NCI-H2081 treated with DMSO at 0.1 percent for 48 hours (cell line): Measurements from ENCODE around the gene LRP2BP.
"Not testable (repeated sequence)": the region's sequence is repeated elsewhere in the genome, so short reads cannot be mapped to it uniquely, and the experiment has no call there.

Source experiments
- DNase-seq: peaks from one replicate; lab custom pipeline; 2025; lab: John Stamatoyannopoulos, UW

Gene LRP2BP

DNA sequence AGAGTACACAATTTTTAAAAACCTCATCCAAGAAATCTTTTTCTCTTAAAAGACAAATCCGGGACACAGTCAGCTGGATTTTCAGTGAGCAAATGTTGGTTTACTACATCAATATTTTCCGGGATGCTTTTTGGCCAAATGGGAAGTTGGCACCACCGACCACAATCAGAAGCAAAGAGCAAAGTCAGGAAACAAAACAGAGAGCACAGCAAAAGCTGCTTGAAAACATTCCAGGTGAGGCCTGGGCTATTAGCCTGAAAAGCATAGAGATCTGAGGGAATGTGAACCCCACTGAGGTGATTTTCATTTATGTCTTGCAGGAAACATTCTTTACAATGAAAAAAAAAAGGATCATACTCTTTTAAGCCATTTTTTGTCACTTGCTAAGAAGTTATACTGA, 33.9 kb downstream of the LRP2BP start:
- no peak for DNase-seq

DNA sequence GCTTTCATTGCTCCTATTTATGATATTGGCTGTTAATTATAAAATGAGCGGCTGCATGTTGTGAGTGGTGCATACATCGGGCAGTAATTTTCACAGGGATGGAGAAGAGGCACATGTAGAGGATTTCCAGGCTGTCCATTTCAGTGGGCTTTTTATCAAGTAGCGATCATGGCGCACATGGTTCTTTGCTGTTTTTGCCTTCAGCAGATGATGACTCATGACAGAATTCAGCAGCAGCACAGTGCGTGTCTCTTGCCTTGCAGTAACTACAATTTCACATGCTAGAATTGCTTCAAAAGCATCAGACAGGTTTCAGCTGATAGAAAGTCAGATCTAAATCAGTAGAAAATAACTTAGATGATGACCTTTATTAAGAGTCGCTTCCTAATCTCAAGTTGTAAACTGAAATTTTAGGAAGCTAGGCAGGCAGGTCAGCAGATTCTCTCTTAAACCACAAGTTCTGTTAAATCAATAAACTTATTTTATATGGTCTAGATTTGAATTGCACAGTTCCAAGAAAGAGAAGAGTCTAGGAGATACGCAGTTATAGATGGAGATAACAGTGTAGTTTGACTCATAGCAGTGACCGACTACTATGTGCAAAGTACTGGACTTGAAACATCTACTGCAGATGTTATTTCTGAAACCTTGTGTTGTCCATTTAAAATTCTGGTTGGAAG, 35.8 kb downstream of the LRP2BP start:
- no peak for DNase-seq

DNA sequence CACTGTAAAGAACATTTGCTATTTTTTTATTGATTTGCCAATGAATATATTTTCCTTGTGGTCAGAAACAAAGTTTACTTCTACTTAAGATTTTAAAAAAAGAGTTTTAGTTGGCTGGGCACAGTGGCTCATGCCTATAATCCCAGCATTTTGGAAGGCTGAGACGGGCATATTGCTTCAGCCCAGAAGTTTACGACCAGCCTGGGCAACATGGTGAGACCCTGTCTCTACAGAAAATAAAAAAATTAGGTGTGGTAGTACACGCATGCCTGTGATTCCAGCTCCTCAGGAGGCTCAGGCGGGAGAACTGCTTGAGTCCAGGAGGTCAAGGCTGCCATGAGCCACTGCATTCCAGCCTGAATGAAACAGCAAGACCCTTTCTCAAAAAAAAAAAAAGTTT, 36.8 kb downstream of the LRP2BP start:
- DNase-seq, result no peak

DNA sequence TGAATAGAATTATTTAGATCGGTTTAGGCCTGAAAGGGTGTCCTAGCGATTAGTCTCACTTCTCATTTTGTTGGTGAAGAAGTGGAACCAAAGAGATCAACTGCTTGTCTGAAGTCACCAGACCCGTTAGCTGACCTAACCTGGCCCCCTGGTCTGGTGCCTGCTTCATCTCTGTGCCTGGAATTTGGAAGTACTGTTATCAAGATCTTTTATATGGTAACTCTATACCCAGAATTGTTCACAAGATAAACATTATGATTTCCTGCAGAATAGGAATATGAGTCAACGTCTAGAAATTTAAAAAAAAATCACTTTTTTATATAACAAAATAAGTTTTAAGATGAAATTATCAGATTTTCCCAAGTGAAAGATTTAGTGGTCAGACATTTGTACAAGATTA, 37.2 kb downstream of the LRP2BP start:
- no peak for DNase-seq

DNA sequence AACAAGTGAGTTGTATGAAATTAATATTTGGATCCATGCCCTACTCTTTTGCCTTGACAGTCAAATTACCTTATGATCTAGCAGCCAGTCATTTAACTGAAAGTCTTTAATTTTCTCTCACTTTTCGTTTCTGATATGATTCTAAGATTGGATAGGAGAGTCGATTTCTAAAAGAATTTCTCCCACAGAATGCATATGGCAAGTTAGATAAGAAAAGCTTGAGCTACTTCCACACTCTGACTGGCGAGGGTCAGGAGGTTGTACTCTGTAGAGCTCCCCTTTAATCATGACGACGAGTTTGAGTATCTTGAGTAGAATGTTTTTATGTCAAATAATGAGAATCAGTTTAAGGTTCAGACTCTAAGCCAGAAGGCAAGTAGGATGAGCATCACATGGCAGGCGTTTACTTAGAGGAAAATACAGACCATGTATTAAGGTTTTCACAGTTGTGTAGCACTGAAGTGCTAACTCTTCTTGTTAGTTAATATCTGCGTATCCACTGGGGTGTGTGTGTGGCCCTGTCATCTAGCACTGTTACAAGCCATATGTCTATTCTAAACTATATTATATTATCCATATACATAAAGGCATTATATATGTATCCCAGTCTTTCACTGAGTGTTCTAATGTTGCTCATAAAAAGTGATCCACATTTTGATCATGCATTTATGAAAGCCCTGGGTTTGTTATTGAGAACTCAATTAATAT, 37.8 kb downstream of the LRP2BP start:
- DNase-seq, result no peak

DNA sequence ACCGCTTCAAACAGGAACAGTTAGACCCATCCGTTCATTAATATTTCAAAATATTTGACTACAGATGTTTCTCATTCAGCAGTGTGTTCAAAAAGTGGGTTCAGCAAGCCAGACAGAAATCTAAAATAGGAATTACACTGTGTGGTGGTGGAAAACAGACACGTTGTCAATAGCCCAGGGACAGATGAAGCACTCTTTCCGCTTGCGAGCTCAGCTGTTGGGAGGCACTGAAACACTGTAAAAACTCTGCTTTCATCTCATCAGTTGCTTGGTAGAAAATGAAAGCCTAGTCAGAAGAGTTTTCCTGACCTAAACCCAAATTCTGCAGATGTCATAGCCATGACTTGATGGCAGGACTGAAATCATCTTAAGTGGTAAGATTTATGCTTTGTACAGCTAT, 38.5 kb downstream of the LRP2BP start:
- DNase-seq, result no peak

DNA sequence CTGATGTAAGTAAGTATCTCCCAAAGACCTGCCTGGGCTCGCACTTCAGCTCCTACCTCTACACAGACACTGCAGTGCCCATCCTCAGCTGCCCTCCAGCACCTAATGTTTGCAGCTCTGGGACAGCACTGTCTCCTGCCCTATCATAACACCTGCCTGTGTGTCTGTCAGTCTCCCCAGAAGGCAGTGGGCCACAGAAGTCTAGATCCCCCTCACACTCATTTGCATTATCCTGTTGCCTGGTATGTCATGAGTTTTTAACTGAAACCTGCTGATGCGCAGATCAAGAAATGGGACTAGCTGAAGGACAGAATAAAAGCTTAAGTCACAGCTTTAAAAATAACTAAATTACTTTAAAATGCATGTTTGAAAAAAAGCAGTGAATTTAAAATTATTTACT, 43.0 kb downstream of the LRP2BP start:
- no peak for DNase-seq

DNA sequence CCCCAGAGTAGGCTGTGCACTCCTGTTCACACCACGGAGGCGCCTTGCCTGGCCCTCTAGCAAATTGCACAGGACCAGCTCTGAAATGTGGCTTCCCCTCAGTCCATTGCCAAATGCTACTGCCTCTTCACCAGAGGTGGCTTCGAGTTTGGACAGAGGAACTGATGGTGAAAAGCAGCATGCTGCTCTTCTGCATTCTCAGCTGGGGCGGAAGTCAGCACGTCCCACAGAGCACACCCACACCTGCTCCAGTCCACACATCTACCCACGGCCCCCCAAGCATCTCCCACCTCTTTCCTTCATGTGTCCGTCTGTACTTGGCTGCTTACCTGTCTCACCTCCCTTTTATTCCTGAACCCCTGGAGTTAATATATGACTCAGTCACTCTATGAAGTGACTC, 43.5 kb downstream of the LRP2BP start:
- DNase-seq, result no peak

DNA sequence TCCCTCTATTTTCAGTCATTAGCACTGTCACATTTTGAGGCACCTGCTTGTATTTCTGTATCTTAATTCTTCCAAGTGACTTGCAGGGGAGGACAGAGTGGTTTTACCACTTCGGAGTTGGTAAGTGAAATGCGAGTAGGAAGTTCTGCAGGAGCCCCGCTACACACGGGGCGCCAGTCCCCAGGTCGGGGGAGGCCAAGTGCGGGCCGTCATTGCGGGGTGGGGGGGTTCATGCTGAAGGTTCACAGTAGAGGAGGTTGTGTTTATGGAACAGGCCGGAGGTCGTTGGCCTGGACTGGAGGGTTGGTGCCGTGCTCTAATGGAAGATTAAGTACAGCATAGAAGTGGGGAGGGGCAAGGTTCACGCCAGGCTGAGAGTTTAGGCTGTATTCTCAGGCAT, 44.0 kb downstream of the LRP2BP start:
- DNase-seq, result no peak

DNA sequence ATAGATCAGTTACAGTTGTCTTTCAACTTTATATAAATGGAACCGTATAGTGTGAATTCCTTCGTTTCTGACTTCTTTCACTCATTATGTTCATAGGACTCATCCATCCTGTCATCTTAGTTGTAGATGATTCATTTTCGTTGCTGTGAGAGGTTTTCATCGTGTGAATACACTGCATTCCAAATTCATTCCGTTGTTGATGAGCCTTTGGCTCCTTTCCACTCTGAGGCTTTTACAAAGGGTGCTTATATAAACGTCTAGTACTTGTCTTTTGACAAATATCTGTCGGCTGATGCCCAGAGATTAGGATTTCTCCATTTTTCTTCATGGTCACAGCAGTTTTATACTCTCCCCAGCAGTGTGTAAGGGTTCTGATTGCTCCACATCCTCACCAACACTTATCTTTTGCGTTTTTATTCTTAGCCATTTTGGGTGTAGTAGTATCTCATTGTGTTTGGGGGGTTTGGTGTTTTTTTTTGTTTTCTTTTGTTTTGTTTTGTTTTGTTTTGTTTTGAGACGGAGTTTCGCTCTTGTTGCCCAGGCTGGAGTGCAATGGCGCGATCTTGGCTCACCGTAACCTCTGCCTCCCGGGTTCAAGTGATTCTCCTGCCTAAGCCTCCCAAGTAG, 48.6 kb downstream of the LRP2BP start:
- DNase-seq, result no peak

DNA sequence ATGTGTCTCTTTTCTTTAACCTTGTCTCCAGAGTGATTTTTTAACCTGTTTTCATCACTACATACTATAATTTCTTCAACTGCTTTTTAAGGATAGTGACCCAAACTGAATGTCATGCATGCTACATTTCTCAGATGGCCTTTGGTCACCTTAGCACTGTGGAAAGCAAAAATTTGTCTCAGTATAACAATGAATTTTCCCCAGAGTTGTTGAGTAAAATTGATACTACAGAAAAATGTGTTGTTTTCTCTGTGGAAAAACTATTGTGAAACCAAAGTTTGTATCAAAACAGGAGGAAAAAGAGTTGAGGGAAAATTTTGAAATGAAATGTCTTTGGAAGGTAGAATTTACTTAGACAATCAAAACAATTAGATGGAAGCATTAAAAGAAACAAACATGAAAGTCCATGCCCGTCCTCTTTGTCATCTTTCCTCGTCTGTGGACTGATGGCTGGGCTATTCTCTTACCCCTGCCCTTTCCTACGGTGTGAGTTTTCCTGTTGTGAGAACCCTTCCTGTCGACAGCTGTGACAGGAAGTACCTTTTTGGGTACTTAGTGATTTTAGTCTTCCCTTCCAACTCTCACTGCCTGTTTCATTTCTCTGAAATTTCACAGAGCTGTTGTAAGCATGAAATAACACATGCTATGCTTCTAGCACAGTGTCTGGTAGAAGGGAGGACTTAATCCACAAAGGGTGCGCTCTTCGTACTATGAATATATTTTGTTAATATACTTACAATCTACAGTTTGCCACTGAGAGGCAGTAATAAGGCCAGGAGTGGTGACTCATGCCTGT, 50.8 kb downstream of the LRP2BP start:
- DNase-seq, result no peak

DNA sequence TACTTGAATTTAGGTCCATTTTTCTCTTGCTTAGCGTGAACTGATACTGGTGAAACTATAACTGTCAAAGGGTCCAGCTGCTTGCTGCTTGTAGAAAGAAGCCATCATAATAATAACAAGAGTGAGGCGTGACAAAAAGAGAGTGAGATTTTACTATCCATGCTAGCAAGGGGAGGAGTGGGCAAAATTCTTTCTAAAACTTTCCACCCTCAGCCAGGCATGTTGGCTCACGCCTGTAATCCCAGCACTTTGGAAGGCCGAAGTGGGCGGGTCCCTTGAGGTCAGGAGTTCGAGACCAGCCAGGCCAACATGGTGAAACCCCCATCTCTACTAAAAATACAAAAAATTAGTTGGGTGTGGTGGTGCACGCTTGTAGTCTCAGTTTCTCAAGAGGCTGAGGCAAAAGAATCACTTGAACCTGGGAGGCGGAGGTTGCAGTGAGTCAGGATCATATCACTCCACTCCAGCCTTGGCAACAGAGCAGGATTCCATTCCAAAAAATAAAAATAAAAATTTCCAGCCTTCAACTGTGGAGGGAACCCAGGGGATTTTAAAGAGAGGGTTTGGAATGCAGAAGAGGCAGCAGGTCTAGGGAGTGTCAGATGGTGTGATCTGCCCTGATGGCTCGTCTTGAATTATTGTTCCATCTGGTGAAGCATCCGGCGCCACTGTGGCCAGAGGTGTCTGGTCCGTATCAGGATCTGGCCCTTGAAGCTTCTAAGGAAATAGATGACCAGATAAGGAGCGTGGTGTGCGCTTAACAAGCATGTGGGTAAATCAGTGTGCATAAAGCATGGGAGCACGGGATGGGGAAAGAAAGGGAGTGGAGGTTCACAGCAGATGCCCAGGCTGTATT, 51.8 kb downstream of the LRP2BP start:
- no peak for DNase-seq

DNA sequence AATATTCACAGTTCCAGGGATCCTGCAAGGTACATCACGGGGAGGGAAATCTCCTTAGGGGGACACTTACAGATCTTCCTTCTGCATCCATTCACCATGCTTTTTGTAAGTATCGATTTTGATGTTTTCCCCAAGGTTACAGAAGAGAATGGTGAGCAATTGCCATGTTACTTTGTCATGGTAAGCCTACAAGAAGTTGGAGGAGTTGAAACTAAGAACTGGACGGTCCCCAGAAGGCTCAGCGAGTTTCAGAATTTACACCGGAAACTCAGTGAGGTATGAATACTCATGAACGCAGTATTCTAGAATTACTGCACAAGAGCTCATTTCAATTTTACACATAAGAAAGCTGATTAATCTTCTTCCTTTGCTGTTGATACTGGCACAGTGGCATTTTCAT, 53.9 kb downstream of the LRP2BP start:
- no peak for DNase-seq

DNA sequence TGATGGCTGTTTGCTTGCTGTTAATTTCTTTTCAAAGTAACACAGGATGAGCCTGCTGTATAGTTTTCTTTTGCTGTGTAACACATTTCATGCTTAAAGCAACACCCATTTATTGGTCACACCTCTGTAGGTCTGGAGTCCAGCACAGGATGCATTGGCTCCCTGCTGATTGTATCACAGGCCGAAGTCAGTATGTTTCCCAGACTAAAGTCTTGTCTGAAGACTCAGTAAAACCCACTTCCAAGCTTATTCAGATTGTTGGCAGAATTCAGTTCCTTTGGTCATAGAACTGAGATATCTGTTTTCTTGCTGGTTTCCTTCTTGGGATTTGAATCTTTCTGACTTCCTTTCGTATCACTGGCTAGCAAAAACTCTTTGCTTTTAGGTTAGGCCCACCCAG, 54.3 kb downstream of the LRP2BP start:
- no peak for DNase-seq

DNA sequence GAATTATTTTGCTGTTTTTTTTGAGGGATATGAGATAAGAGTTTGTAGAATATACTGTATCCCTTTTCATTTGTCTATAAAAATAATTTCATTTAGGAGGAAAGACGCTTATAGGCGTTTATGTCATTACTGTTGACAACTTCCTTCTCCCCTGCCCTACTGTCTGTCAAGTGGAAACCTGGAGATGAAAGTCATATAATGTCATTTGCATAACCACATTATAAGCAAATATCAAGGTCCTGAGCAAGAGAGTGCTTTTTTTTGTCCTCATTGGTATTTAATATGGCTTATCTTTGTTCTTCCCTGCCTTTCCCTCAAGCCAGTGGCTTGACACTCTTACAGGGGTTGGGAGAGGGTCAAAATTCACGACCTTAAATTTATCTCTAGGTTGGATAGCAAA, 55.8 kb downstream of the LRP2BP start:
- no peak for DNase-seq

DNA sequence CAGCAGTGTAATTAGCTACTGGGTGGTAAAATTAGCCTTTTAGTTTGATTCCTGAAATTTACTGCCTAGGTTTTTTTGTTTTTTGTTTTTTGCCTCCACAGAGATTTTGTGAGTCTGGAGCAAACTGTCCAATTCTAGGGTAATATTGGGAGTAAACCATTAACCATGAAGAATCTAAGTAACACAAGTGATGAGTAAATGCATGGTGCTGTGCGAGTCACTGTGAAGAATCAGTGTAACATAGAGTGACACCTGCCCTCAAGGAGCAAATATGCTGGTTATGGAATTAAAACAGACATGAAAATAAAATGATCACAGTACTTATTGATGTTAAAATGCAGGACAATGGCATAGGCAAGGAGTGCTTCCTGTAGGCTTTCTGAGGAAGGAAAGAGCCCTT, 60.1 kb downstream of the LRP2BP start:
- DNase-seq, result no peak

DNA sequence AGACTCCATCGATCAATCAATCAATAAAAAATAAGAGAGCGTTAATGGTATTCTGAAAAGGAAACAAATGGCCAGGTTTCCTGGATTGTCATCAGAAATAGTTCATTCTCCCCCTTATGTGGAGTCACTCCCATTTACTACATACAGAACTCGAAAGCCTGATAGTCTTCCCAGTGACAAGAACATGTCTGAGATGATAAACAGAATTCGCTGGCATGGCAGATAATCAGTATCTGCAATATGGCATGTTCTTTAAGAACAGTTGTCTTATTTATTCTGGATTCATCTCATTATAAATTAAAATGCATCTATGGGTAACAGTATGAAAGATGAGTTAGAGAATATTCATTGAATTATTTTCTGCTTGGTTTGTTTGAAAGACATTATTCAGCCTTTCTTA, 61.4 kb downstream of the LRP2BP start:
- DNase-seq, result no peak

DNA sequence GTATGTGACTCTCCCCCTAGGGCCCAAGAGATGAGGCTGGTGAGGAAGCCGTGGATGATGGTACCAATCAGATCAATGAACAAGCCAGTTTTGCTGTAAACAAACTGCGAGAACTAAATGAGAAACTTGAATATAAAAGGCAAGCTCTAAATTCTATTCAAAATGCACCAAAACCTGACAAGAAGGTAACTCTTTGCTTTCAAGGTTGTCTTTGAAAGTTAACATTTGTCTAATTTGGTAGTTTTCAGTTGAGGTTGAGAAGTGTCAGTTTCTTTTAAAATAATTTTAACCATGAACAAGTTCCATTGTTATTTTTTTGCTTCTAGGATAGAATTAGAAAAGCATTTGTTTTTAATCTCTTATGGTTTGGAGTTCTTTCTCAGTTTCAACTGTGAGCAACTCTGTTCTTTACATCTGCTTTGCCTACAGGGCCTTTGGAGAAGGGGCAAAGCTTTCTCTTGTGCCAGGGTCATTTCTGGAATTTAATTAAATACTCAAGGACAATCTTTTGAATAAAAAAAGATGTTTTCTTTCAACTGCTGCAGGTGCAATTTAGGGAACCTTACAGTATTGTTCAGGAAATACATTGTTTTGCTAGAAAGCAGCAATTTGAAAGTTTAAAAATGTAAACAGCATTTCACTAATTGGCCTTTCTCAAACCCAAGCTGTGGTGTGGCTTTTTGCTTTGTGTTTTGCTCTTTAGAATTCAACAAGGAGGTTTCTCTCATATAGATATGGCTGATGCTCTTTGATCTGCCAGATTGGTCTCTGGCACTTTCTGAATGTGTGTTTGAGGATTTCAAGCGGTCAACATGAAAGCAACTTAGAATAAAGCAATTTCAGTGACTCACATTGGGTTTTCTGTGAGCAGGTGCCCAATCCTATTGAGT, 62.9 kb downstream of the LRP2BP start:
- DNase-seq, result no peak

DNA sequence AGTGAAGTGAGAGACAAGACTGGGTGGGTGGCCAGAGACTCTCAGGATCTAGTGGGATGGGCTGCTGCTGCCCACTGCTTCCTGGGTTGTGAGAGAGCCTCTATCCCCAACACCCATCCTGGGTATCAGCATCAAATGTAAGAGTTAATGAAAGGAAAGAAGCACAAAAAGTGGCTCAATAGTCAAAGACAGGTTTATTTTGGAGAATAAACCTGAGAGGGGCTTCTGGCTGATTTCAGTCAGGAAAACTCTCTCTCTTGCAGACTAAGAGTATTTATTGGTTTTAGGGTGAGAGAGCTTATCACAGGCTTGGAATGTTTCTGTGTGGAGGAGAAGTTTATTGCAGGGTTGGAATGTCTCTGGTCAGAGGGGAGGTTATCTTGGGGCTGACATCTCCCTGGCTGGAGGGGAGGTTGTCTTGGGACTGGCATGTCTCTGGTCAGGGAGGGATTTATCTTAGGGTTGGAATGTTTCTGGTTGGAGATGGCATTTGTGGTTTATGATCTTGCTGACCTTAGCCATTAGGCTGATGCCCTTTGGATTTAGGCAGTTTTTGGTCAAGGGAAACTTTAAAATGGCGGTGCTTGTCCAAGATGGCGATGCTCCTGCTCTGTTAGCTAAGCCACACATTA, 65.7 kb downstream of the LRP2BP start:
- not testable (repeated sequence) for DNase-seq

DNA sequence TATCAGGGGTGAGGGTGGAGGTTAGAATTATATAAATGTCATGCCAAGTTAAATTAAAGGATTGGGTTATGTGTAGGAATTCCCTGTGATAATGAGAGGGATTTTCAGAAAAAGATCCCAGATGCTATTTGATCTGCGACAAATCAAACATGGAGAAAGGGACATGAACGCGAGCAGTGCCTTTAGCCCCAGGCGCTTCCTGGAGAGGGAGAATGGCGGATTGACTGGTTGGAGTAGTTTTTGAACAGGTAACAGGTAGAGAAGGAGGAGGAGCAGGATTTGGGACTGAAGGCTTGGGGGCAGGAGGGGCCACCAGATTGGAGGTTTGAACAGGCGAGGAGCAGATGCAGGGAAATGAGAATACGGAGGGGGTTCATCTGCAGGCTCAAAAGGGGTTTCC, 67.1 kb downstream of the LRP2BP start:
- no peak for DNase-seq
